ENCODE results near the gene TYROBP. TPM values are rescaled to one million over a fixed set of nuclear protein-coding genes. Genes with fewer than 3 reads are reported as not detected.

The TYROBP gene
- total and polyA plus RNA-seq, 2 of the 4 experiments (the other 2 are of a cell fraction) = not detected

GRCh38 chr19:35885225-35885738 lies 22.8 kb downstream of the TYROBP start:
- Histone ChIP-seq H3K56ac (ENCODE audit: extremely low read depth, insufficient read depth, low read length) (no peak overlapping the region), H3K9me1 (ENCODE audit: insufficient read depth, low read length) (no peaks in the 10 kb centered on the region), H3K23ac (ENCODE audit: low read depth, low read length) (no peak overlapping the region), H3K27ac (ENCODE audit: insufficient read depth, low read length) (no peak overlapping the region), H2AK5ac (ENCODE audit: low read depth, low read length) (no peak overlapping the region), H4K5ac (ENCODE audit: low read depth, low read length) (no peak overlapping the region), H3K79me1 (ENCODE audit: low read depth in 1 of 2, low read length in 2 of 2) (no peaks in the 10 kb centered on the region), H4K8ac (ENCODE audit: low read depth in 2 of 2, low read length in 2 of 2) (no peak overlapping the region), H2AK9ac (replicated peaks; ENCODE audit: low read depth, low read length, poor library complexity) (no peak overlapping the region), H2BK15ac (ENCODE audit: low read depth, low read length) (no peak overlapping the region), H3K4me3 (ENCODE audit: insufficient read depth, low read depth, low read length) (no peak overlapping the region), H3K4ac (ENCODE audit: low read depth, low read length) (no peak overlapping the region), H3K27me3 (ENCODE audit: control insufficient read depth, insufficient read depth, low read length) (no peaks in the 10 kb centered on the region), H3K9me3 (ENCODE audit: control insufficient read depth, insufficient read depth, low read length) (no peaks in the 10 kb centered on the region), H2AFZ (replicated peaks; ENCODE audit: low read length, poor library complexity) (no peak overlapping the region), H4K91ac (ENCODE audit: insufficient read depth, low read depth, low read length) (no peak overlapping the region), H2BK120ac (ENCODE audit: low read depth, low read length) (no peak overlapping the region), H3K4me2 (ENCODE audit: low read depth, low read length) (no peak overlapping the region), H2BK5ac (ENCODE audit: low read depth, low read length, poor library complexity, severe bottlenecking) (no peak overlapping the region), H3K4me1 (ENCODE audit: control insufficient read depth, insufficient read depth, low read length) (no peaks in the 10 kb centered on the region), H3K36me3 (ENCODE audit: control insufficient read depth, insufficient read depth, low read length) (peaks cover 25% of the 10 kb centered on the region), H4K20me1 (ENCODE audit: insufficient read depth, low read length) (no peaks in the 10 kb centered on the region; the same call in 1 of the 2 replicates), H3K9ac (ENCODE audit: low read depth, low read length) (no peak overlapping the region), H3K18ac (ENCODE audit: low read depth, low read length) (no peak overlapping the region), H2BK20ac (ENCODE audit: low read depth, low read length) (no peak overlapping the region), H3K14ac (replicated peaks; ENCODE audit: low read depth, low read length) (no peak overlapping the region)
- CTCF ChIA-PET = no interaction called here
- intact Hi-C loops (cut with micrococcal nuclease) (no loop called here), in situ Hi-C loops (cut with MboI; ENCODE audit: low sequenced_read_pairs) (loop anchor here (5.0 kb wide), 1 partner anchor 47 kb away; no protein-coding TSS in a partner anchor), dilution Hi-C loops (cut with HindIII; ENCODE audit: low sequenced_read_pairs, unreplicated experiment) (no loop called here)
- no peak for TF ChIP-seq RCOR1 (IDR thresholded peaks at IDR 0.05; ENCODE audit: insufficient replicate concordance, low read length)
- TF ChIP-seq CHD1 (IDR thresholded peaks at IDR 0.05; ENCODE audit: low read depth, low read length) = no peak
- POLR2A ChIA-PET (ENCODE audit: unreplicated experiment) = no interaction called here
- DNase-seq (no peak), ATAC-seq (ENCODE audit: low read depth) (no peak)
- BruUV-seq (replicated peaks) = no TSS peak
- 100% methylated on average over 2 of the region's 6 CpGs; no CpG with 5 or more reads in 1 of the 2 experiments for WGBS, 2 experiments (ENCODE audit: extremely low coverage in 2 of 2, insufficient read length in 1 of 2)
